GM18870 (cell line): ENCODE results near the gene ATP6V0B.

Source experiments
- ATAC-seq: cut with Tn5 transposase; IDR thresholded peaks from one replicate; pipeline ENCODE4 v1.9.1; 2021; ENCODE audit warnings: moderate library complexity; ENCODE audit not compliant: unreplicated experiment

Gene ATP6V0B

GRCh38 chr1:43982808-43983207 is 8.0 kb downstream of the ATP6V0B start:
- ATAC-seq: no peak

- ATAC-seq: no peak
Observed at GRCh38 chr1:43983253-43983899, 8.6 kb downstream of the ATP6V0B start.

- no peak for ATAC-seq
Observed at GRCh38 chr1:43984855-43985254, 10.1 kb downstream of the ATP6V0B start.

GRCh38 chr1:43985984-43986595 is 11.3 kb downstream of the ATP6V0B start:
- ATAC-seq: no peak

- ATAC-seq: no peak
Observed at GRCh38 chr1:43986712-43987111, 12.0 kb downstream of the ATP6V0B start.

- ATAC-seq: no peak
Observed at GRCh38 chr1:43987159-43987902, 12.6 kb downstream of the ATP6V0B start.

GRCh38 chr1:43990271-43991199 is 15.8 kb downstream of the ATP6V0B start:
- ATAC-seq: no peak

GRCh38 chr1:43991200-43991475 is 16.4 kb downstream of the ATP6V0B start:
- no peak for ATAC-seq

- ATAC-seq: peak; percentile 40
Observed at GRCh38 chr1:43991476-43992231, 16.9 kb downstream of the ATP6V0B start, which contains the start of gene CCDC24. CCDC24 (plus strand) TSS chr1:43991599; CDS start chr1:43991879, 280 bp downstream.

GRCh38 chr1:43992232-43992995 is 17.7 kb downstream of the ATP6V0B start:
- ATAC-seq: no peak

GRCh38 chr1:43993206-43993914 is 18.6 kb downstream of the ATP6V0B start:
- ATAC-seq: no peak

- ATAC-seq: no peak
Observed at GRCh38 chr1:43994071-43994470, 19.3 kb downstream of the ATP6V0B start.

GRCh38 chr1:43994794-43995790 is 20.3 kb downstream of the ATP6V0B start:
- no peak for ATAC-seq

GRCh38 chr1:43995984-43996732 is 21.4 kb downstream of the ATP6V0B start:
- no peak for ATAC-seq

- no peak for ATAC-seq
Observed at GRCh38 chr1:43996733-43997115, 22.0 kb downstream of the ATP6V0B start.

- ATAC-seq: no peak
Observed at GRCh38 chr1:43997295-43997999, 22.7 kb downstream of the ATP6V0B start.

GRCh38 chr1:43998000-43998378 is 23.2 kb downstream of the ATP6V0B start:
- ATAC-seq: no peak
